ENCODE data around the gene PHKA2.

The PHKA2 gene

DNA sequence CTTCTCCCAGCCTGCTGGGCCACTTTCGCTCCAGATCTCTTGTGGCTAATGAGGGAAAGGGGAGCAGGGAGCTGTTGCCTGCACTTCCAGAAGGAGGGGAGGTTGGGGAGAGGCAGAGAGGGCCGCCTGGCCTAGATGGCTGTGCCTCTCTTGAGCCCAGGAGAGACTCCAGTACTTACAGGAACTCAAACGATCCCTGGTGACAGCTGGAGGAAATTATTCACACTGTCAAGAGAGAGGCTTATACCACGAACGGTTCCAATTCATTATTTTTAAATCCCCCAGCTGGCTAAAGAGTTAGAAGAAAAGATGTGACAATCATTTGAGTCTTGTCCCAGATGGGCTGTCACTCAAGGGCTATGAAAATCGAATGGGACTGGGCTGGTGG lies 96.1 kb downstream of the PHKA2 start:
- DNase-seq, result peak; percentile 97 to 99

DNA sequence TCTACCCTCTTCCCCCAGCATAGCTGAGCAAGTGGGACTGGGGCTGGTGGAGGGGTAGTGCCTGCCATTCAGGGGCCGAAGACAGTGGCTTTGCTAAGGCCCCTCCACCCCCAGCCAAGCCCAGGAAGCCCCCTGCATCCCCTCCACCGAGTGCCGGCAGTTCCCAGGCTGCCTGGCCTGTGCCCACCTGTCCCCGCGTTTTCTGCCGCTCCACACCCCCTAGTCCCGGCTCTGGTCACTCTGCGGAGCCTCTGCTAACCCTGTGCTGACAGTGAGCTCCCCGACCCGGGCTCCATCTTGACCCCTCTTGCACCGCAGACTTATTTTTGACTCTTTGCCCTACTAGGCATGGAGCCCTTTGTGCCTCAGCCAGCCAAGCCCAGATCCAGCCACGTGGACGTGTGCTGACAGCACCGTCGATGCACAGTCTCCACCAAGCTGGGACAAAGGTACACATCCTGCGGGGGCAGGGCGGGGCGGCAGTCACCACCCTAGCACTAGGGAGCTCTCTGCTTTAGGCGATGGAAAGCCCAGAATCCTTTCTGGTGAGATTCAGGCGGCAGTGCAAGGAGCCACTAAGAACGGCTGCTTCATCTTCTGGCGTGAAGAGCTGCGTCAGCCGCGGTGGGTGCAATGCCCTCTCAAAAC lies 96.6 kb downstream of the PHKA2 start:
- peak in 1 of 2 experiments; percentile 29 for DNase-seq

DNA sequence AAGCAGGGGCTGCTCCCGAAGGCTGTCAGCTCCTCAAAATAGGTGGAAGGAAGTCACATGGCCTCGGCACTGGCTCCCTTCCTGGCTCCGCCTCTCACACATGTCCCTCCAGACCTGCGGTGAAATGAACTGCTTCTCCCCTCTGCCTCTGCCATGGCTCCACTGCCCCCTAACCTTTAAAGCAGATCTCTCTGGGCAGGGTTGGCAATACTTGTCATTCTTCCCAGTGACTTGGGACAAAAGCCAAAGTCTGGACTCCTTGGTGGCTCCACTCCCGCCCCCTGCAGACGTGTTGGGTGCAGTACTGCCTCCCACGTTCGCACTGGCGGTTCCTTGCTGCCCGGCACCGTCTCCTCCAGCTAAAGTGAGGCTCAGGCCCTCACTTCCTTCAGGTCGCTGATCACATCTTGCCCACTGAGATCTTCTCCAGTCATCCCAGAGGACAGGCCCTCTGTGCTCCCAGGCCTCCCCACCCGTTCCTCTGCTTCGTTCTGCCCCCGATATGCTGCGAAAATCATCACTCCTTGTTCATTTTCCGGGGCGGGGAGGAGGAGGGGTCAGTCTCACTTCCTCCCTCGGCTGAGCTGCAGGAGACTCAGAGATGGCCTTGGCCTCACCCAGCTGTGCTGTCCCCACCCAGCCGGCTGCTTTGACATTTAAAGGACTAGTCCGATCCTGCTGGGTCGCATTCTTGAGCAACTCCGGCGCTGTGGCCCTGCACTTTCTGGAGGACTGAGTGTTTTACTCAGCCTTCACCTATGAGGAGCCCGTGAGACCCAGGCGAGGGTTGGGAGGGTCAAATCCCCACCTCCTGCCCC lies 97.4 kb downstream of the PHKA2 start:
- peak; percentile 86 to 88 for DNase-seq

DNA sequence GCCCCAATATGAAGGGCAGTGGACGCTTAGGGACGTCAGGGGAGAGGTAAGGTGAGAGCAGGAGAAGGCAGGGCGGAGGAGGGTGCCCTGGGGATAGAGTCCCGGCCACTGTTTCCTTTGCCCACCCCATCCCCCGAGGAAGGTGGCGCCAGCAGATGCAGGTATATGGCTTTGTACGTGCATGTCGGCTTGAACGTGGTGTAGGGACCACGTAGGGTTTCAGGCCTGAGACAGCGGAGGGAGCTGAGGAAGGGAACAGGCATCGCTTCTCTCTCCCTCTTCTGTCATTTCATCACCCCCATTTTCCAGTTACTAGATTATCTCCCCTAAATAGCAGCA lies 97.9 kb downstream of the PHKA2 start:
- no peak for DNase-seq

DNA sequence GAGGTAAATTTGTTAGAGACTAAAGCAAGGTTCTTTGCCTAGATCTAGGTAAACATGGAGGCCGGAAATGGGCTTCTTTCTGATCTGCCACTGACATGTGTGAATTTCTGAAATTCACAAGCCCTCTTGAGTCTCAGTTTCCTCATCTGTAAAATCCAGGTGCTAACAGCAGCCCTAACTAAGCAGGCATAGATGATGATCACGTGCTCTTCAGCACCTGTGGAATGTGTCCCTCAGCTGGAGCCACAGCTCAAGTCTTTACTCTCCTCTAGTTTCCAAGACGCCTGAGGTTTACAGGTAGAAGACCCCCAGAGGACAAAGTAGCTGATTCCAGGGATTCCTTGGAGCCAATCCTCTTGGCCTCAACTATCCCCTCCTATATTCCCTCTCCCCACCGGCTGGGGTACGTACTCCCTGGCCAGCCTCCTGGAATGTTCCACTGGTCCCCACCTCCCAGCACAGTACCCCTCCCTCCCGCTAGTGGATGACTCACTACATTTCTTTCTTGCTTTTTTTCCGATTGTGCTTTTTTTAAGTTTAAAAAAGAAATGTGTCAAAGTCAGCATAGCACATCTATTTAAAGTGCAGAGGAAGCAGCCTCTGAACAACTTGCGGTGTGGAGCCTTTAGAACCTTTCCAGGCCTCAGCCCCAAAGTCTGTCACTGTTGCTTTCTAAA lies 98.4 kb downstream of the PHKA2 start:
- DNase-seq, result peak in 1 of 2 experiments; percentile 12

DNA sequence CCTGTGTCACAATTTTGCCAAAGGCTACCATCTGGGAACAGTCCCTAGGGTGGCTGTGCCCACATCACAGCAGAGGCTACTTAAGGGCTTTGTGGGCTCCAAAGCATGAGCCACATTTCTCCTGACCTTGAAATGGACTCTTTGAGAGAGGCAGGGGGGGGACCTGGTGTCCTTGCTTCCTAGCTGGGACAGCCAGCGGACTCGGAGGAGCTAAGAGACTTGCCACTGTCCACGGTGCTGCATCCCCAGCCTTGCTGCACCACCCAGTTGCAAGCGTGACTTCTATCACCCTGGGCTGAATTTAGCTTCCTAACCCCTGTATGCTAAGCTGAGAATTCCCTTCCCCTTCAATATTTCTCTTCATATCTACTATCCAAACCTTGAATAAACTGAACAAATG lies 99.0 kb downstream of the PHKA2 start:
- no peak for DNase-seq

DNA sequence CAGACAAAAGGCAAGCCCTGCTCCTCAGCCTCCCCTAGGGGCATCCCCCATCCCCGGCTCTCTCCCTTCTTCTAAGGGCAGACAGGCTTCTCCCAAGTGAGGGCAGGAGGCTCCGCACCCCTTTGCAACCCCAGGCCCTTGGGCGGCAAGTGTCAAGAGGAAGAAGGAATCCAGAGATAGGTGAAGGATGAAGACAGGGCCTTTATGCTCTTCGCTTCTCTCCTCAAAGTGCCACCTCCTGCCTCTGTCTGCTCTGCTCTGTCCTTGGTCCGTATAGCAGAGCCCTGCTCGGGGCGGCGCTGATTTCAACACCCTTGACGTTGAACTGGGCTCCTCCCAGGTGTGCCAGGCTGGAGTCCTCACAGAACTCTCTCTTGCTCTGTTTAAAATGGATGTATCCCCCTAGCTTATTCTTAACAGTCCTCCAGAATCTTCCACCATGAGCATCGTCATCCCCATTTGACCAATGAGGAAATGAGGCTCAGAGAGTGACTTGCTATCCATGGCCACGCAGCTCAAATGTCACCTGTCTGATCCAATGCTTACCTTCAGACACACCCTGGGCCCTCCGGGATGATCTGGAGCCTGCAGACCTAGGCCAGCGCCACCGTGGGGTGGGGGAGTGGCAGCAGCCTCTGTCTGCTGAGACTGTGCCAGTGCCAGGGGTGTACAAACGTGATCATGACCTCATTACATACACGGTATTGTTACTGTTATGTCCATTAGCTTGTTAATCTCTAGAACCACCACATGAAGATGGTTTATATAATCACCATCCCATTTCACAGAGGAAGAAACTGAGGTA lies 99.8 kb downstream of the PHKA2 start:
- no peak for DNase-seq

DNA sequence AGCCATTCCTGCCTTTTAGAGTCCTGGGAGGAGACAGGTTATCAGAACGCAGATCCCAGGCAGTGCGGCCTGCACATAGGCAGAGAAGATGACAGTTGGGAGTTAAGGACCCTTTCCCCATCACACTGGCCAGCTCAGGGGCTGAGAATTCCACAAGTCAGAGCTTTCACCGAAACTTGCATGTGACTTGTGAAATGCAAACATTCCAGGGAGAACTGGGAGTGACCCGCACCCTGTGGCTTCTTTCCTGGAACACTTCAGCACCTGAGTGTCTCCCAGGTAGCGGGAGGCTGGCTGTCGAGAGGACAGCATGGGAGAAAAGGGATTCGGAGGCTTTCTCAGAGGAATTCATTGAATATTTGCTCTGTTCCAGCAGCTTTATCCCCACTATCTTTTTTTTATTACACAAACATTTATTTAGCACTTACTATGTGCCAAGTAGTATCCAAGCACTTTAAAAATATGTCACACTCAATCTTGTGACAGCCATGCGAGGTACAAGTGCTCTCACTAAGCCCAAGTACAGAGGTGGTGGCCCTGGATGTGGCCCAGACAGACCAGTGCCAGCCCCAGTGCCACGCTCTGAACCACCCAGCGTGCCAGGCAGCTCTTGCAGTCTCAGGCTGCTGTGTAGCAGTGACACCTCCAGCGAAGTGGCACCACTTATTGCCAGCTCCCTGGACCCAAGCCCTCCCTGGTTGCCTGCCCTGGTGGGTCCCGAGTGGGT lies 100.5 kb downstream of the PHKA2 start:
- no peak for DNase-seq

DNA sequence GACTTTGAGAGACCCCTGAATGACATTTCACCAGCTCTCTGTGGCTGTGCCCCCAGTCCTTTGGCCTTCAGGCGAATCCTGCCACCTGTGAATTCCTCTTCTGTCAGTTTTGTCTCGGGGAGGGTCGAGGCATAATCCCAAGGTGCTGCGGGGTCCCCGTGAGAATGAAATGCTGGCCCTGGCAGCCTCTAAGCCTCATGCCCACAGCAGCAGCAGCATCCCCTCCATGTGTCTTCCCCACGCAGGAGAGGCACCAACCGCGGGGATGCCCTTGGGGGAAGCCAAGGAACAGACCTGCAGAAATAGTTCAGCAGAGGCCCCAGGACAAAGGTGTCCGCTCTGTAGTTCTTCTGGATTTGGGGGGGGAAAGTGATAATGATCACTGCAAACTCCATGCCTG lies 104.8 kb downstream of the PHKA2 start:
- DNase-seq, result no peak

DNA sequence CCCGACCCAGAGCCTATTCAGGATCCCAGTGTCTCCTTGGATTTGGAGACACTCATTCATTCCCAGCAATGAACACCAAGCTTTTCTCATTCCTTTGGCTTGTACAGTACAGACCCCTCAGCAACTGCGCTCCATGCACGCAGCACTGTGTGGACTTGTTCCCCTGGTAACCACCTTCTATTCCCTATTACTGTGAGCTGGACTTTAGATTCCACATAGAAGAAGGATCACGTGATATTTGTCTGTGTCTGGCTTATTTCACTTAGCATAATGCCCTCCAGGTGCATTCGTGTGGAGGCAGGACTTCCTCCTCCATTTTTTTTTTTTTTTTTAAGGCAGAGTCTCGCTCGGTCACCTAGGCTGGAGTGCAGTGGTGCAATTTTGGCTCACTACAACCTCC lies 106.4 kb downstream of the PHKA2 start:
- DNase-seq, result no peak

DNA sequence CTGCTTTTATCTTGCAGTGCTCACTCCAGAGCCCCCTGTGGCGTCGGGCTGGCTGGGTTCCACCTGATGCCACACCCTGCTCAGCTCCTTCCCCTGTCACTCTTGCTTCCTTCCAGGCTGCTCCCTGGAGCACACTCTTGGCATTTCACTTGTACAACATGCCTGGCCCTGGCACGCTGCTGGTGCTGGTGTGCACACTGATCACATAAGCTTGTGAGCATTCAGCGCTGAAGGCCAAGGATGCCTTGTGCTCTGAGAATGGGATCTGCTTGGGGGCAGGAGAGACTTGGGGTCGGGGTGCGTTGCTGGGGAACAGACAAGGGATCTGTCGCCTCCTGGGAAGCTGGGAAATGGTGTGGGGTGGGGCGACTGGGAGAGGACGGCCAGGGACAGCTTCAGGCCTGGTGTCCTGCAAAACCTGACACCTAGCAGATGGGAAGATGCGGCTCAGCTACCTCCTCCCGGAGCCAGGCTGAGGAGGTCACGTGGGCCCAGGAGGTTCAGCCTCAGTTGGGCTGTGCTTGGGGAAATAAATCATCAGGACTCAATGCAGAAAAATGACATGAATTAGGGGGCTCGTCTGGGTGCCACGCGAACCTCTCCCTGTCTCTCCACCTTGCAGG lies 108.5 kb downstream of the PHKA2 start:
- DNase-seq, result peak; percentile 62 to 74

DNA sequence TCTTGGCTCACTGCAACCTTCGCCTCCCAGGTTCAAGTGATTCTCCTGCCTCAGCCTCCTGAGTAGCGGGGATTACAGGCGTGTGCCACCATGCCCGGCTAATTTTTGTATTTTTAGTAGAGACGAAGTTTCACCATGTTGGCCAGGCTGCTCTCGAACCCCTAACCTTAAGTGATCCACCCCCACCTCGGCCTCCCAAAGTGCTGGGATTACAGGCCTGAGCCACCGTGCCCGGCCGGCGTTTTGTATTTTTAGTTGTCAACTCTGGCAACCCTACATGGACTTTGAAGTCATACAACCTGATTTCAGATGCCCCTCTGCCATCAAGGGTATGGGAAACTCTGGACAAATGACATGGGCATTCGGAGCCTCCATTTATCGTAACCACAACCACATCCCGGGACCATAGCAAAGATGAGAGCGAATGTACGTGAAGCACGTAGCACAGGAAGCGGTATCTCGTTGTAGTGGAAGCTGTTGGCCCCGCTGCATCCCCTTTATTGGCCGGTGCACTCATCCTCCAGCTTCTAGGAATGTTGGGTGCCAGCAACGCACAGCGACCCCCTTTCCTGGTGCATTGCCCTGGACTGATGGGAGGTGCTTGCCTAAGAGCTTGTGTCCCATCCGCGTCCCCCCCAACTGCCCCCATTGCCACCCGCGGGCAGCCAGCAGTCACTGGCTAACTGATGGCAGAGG lies 109.2 kb downstream of the PHKA2 start:
- no peak for DNase-seq

DNA sequence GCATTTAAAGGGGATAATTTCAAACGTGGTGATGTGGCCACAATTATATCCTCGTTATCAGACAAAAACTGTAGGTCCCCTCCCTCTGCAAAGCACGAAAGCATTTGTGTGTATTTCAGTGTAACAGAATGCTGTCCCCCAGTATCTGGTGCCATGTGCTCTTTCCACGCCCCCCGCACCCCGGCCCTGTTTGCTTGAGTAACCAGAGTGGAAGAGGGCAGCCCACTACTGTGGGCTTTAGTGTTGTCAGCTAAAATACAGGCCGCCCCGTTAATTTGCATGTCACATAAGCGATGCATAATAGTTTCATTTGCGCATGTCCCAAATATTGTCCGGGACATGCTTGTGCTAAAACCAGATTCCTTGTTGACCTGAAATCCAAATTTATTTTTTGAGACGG lies 110.1 kb downstream of the PHKA2 start:
- DNase-seq, result no peak

DNA sequence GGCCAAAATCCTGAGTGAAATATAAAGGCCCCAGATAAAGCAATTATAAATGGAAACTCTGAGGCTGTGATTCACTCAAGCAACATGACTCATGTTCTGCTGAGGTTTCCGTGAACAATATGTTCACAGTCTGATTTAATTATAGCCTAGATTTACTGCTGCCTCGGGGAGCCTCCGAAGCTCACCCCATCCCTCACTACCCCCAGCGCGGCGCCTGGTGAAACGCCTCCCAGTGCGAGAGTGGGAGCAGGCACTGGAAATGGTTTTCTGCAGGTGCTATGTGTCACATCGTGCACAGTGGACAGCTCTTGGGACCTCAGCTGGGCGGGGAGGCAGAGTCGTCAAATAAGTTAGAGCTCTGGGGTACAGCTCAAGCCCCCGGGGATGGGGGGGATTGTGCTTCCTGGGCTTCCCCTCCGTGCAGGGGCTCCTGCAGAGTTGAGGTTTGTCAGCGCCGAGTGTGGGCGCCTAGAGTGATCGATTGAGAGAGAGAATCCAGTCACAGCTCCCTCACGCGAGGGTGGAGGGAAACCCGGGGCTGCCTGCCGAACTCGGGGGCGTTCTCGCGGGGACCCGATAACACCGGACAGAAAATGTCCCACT lies 110.6 kb downstream of the PHKA2 start:
- DNase-seq, result no peak

DNA sequence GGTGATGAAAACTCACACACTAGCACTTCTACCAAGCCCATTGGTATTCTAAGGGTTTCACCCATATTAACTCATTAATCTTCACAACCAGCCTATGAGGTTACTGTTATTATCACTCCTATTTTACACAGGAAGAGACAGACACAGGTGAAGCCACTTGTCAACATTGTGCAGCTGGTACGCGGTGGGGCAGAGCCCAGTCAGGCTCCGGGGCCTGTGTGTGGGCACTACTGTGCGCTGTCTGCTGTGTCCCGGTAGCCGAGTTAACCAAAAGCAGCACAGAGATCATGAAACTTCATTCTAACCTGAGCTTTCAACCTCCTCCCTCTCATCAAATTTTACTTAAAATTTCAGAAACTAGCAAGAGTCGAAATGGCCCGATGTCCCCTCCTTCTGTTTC lies 111.3 kb downstream of the PHKA2 start:
- DNase-seq, result no peak

DNA sequence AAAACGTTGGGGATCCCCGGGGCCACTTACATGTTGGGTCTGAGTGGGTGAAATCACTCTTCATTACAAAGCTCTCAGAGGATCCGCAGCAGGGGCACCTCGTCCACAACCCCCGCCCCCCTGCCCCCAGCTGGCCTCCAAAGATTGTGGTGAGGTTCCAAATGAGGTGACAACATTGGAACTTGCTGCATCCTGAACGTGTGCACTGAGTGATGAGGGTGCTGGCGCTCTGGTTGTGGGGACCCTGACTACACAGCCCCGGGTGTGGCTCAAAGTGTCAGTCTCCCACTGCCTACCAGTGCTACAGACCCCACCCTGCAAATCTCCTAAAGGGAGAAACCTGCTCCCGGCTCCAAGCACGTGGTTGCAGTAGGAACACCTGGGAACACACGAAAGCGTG lies 111.9 kb downstream of the PHKA2 start:
- no peak for DNase-seq

DNA sequence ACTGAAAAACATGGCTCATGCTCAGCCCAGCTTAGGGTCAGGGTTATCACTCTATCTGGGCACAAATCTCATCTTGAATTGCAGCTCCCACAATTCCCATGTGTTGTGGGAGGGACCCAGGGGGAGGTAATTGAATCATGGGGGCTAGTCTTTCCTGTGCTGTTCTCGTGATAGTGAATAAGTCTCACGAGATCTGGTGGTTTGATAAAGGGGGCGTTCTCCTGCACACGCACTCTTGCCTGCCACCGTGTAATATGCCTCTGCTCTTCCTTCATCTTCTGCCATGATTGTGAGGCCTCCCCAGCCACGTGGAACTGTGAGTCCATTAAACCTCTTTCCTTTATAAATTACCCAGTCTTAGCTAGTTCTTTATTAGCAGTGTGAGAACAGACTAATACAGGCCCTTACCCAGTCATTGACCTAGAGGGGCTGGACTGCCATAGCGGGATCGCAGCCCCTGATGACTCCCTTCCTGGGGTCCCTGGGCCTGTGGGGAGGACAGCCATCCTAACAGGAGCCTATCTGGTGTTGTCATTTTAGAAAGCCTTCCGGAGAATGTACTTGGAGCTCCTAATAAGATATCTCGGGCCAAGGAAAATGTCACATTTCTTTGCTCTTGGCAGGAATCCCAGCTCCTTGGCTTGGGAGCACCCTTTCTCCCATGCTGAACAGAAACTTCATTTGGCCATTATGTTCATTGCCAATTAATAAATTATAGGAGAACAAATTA lies 112.6 kb downstream of the PHKA2 start:
- DNase-seq, result no peak

DNA sequence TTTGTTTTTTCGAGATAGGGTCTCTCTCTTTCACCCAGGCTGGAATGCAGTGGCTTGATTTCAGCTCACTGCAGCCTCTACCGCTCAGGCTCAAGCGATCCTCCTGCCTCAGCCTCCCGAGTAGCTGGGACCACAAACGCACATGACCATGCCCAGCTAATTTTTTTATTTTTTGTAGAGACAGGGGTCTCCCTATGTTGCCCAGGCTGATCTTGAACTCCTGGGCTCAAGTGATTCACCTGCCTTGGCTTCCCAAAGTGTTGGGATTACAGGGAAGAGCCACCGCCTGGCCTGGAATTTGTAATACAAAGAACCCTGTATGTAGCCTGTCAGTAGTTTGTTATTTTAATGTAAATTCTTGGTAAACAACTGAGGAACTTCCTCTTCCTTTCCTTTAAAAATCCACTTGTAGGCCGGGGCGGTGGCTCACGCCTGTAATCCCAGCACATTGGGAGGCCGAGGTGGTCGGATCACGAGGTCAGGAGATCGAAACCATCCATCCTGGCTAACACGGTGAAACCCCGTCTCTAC lies 119.5 kb downstream of the PHKA2 start:
- DNase-seq, result no peak

DNA sequence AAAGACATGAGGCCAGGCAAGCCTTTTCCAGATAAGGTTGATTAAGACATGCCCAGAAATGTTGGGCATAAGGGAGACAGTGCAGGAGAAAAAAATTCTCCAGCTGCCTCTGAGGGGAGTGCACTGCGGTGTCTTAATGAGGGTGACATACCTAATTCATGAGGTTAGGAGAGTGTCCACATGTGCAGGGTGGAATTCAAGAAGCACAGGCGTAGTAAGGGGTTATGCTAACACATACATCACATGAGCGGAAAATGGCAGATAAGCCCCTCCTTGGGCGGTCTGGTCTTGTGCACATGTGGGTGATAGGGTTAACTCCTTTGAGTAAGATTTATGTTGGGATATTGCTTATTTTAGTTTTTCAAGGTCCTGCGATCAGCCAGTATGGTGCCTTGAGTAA lies 122.4 kb downstream of the PHKA2 start:
- DNase-seq, result no peak

DNA sequence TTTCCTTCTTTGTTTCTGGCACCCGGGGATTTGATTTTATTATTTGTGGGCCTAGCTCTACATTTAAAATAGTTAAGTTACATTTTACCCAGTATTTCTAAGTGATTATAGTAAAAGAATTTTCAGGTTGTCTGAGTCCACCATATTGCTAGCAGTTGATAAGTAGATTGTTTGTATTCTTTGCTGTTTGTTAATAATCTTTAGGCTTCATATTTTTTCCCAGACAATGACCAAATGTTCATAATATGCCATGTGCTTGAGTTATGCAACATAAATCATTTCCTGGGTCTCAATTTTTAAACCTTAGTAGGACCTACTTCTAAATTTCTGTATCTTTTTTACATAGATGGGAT lies 127.3 kb downstream of the PHKA2 start:
- no peak for DNase-seq

Measured in NCI-H524 (cell line).